Liver (tissue), 9 donors: ENCODE data around the gene RCOR1. TPM values are rescaled to one million over a fixed set of nuclear protein-coding genes. Genes with fewer than 3 reads are reported as not detected.

Source experiments
- DNase-seq: peaks from one replicate; pipeline ENCODE4 v3.0.0-alpha.2; 2017; ENCODE audit warnings: low spot score
- H3K27ac ChIP-seq, 2 donors: one replicate each; pipeline ENCODE4 v1.7.0; 2013; ENCODE audit warnings: inconsistent platforms in 2 of 2, low read length in 2 of 2, control low read depth in 1 of 2, low read depth in 1 of 2, mild to moderate bottlenecking in 1 of 2
- H3K27me3 ChIP-seq, 4 donors: one replicate each; pipeline versions ENCODE4 v1.6.1 to v1.7.0; 2013; ENCODE audit warnings: low read length in 3 of 4, inconsistent platforms in 1 of 4, mild to moderate bottlenecking in 1 of 4, moderate library complexity in 1 of 4; ENCODE audit not compliant: control insufficient read depth in 4 of 4, insufficient read depth in 4 of 4
- H3K36me3 ChIP-seq, 4 donors: one replicate each; pipeline versions ENCODE4 v1.6.1 to v1.7.0; 2013; ENCODE audit warnings: low read length in 3 of 4, mild to moderate bottlenecking in 3 of 4, low read depth in 1 of 4, moderate library complexity in 1 of 4; ENCODE audit not compliant: control insufficient read depth in 4 of 4, insufficient read depth in 3 of 4
- H3K4me1 ChIP-seq, 4 donors: one replicate each; pipeline versions ENCODE4 v1.6.1 to v1.7.0; 2013; ENCODE audit warnings: low read length in 3 of 4, mild to moderate bottlenecking in 3 of 4, moderate library complexity in 1 of 4; ENCODE audit not compliant: control insufficient read depth in 4 of 4, insufficient read depth in 4 of 4
- H3K4me3 ChIP-seq, 3 donors: one replicate each; pipeline versions ENCODE4 v1.6.1 to v1.7.0; 2013; ENCODE audit warnings: low read length in 3 of 3, control low read depth in 1 of 3, low read depth in 1 of 3, mild to moderate bottlenecking in 1 of 3
- H3K9ac ChIP-seq, 2 donors: one replicate each; pipeline ENCODE4 v1.7.0; 2013; ENCODE audit warnings: low read length in 2 of 2, mild to moderate bottlenecking in 2 of 2, moderate library complexity in 2 of 2, control low read depth in 1 of 2, low read depth in 1 of 2
- H3K9me3 ChIP-seq, 4 donors: one replicate each; pipeline versions ENCODE4 v1.6.1 to v1.7.0; 2013; ENCODE audit warnings: low read length in 3 of 4; ENCODE audit not compliant: control insufficient read depth in 4 of 4
- EGR1 ChIP-seq, 2 donors: IDR thresholded peaks; 2 replicates each; pipeline ENCODE4 v1.6.1; 2016 to 2018; ENCODE audit warnings: antibody characterized with exemption in 2 of 2, low read depth in 2 of 2
- FOXA1 ChIP-seq: IDR thresholded peaks from 2 replicates; pipeline ENCODE4 v1.6.1; 2016; ENCODE audit warnings: antibody characterized with exemption
- FOXA2 ChIP-seq: IDR thresholded peaks from 2 replicates; pipeline ENCODE4 v1.6.1; 2016; ENCODE audit warnings: antibody characterized with exemption
- GABPA ChIP-seq, 2 donors: IDR thresholded peaks in 1 of 2; conservative IDR thresholded peaks in 1 of 2; 2 replicates each; pipeline ENCODE4 v1.6.1; 2016; ENCODE audit warnings: antibody characterized with exemption in 2 of 2, mild to moderate bottlenecking in 1 of 2, moderate library complexity in 1 of 2
- HNF4A ChIP-seq, 2 donors: conservative IDR thresholded peaks; 2 replicates each; pipeline ENCODE4 v1.6.1; 2016; ENCODE audit warnings: antibody characterized with exemption in 2 of 2, mild to moderate bottlenecking in 2 of 2
- HNF4G ChIP-seq: IDR thresholded peaks from 2 replicates; pipeline ENCODE4 v1.6.1; 2016; ENCODE audit warnings: antibody characterized with exemption
- JUND ChIP-seq, 2 donors: IDR thresholded peaks; 2 replicates each; pipeline ENCODE4 v1.6.1; 2016; ENCODE audit warnings: antibody characterized with exemption in 2 of 2
- NR2F2 ChIP-seq: IDR thresholded peaks from 2 replicates; pipeline ENCODE4 v1.6.1; 2016; ENCODE audit warnings: antibody characterized with exemption
- RAD21 ChIP-seq, 2 donors: IDR thresholded peaks; 2 replicates each; pipeline ENCODE4 v1.6.1; 2016; ENCODE audit warnings: antibody characterized with exemption in 2 of 2, mild to moderate bottlenecking in 2 of 2
- RXRA ChIP-seq, 2 donors: IDR thresholded peaks; 2 replicates each; pipeline ENCODE4 v1.6.1; 2017 to 2018; ENCODE audit warnings: antibody characterized with exemption in 2 of 2, mild to moderate bottlenecking in 1 of 2
- SP1 ChIP-seq: IDR thresholded peaks from 2 replicates; pipeline ENCODE4 v1.6.1; 2018; ENCODE audit warnings: antibody characterized with exemption, mild to moderate bottlenecking
- TAF1 ChIP-seq: conservative IDR thresholded peaks from 2 replicates; pipeline ENCODE4 v1.6.1; 2016; ENCODE audit warnings: antibody characterized with exemption, mild to moderate bottlenecking
- YY1 ChIP-seq: IDR thresholded peaks from 2 replicates; pipeline ENCODE4 v1.6.1; 2016; ENCODE audit warnings: antibody characterized with exemption, mild to moderate bottlenecking
- WGBS: extraction: QIAGEN DNeasy Blood & Tissue Kit; methylation state at CpG from one replicate; pipeline ENCODE4 v1.1.7; 2013; 5-methylcytosine and 5-hydroxymethylcytosine counted together
- polyA plus RNA-seq, 2 donors: library from polyadenylated mRNA; stranded (reverse) in 1 of 2; unstranded in 1 of 2; fragments of 200-250 nt in 1 of 2; fragments of >200 nt in 1 of 2; fragmentation: Nextera tagmentation in 1 of 2; extraction: Ambion mirVana in 1 of 2; gene quantifications; one replicate each; pipeline versions ENCODE4 v1.2.1 to v1.2.3, GENCODE V29; 2013 to 2015
- total RNA-seq, 2 donors: library from RNA; depleted of rRNA; stranded (reverse); fragments of >200 nt; gene quantifications; one replicate each; pipeline ENCODE4 v1.2.3, GENCODE V29; 2014
- TF ChIP-seq, protein P1 (sequence below): IDR thresholded peaks from 2 replicates; pipeline ENCODE4 v1.6.1; 2016; ENCODE audit warnings: antibody characterized with exemption
- TF ChIP-seq, protein P2 (sequence below): IDR thresholded peaks from 2 replicates; pipeline ENCODE4 v1.6.1; 2016; ENCODE audit warnings: antibody characterized with exemption, mild to moderate bottlenecking
- TF ChIP-seq, protein P3 (sequence below): fragments of 150-350 bp; IDR thresholded peaks from 2 replicates; pipeline ENCODE4 v1.5.1; 2017; ENCODE audit warnings: improper control_type of control experiment, low read depth, low read length; ENCODE audit not compliant: missing input control
- TF ChIP-seq, protein P4 (sequence below): IDR thresholded peaks from 2 replicates; pipeline ENCODE4 v1.6.1; 2016; ENCODE audit warnings: antibody characterized with exemption
- TF ChIP-seq, protein P5 (sequence below): IDR thresholded peaks from 2 replicates; pipeline ENCODE4 v1.6.1; 2016; ENCODE audit warnings: antibody characterized with exemption
- donor health status: healthy.
- donor health status: healthy.
- donor health status: healthy.
- donor health status: healthy.
- donor health status: healthy.

Gene RCOR1
- total and polyA plus RNA-seq, 4 donors, result 4.2 to 17.0 (median 5.7) TPM

DNA sequence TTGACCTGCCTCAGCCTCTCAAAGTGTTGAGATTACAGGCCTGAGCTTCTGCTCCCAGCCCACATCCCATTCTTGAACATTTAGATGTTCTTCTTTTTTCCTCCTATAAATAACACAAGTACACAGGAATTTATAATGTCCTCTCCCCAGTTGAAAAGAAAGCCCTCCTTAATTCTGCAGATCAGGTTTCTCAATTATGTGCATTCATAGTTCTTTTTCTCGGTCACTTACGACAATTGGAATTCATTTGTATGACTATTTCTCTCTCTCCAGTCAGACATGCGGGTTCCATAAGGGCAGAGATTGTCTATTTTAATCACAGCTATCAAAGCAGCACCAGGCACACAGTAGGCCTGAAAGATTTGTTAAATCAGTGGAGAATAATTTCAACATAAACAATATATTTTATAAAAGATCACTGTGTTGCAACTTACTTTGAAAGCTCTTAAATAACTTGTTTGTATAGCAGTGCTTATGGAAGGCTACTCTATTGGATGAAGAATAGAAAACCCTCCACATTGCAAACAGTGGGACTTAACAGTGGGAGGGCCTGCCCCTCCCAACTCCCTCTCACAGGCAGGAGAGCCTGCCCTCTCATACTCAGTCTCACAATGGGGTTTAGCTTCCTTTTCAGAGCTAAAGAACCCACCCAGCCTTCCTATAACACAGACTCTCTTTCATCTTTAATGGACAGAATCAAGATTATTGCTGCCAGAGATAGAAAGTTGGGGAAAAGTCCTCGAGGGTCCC lies 100.7 kb downstream of the RCOR1 start:
- Histone ChIP-seq H3K9ac (no peak overlapping the region), H3K36me3 (no peaks in the 10 kb centered on the region), H3K9me3 (no peaks in the 10 kb centered on the region), H3K4me1 (peaks cover 0 to 25% (median 9%) of the 10 kb centered on the region in 4 donors), H3K27me3 (no peaks in the 10 kb centered on the region), H3K27ac (no peak overlapping the region), H3K4me3 (no peak overlapping the region)
- no peak for DNase-seq
- 91% methylated on average over 4 of the region's 4 CpGs for WGBS
- TF ChIP-seq, protein P1, sequence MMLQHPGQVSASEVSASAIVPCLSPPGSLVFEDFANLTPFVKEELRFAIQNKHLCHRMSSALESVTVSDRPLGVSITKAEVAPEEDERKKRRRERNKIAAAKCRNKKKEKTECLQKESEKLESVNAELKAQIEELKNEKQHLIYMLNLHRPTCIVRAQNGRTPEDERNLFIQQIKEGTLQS, result no peak

DNA sequence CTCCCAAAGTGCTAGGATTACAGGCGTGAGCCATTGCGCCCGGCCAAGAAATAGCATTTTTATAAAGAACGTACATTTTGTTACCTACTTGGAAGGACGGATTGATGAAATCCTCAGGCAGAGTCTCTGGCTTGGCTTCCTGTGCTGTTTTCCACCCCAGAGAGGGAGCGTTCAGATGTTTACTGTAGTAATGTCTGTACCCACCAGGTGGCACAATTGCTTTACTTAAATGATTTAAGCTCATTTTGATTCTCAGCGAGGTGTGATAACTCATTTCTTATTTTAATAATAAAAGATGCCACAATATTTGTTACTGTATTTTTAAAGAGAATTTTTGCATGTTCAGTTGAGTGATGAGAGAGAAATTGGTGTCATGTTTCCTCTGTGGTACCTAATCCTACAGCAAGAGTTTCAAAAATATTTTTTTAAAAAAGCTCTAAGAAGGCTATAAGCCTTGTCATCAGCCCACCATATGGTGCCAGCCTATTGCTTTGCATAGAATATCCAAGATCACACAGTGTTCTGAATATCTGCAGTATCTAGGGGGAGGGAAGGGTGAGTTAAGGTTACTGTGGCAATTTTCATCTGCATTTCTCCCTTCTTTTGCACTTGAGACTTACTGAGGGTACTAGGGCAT lies 102.2 kb downstream of the RCOR1 start:
- H3K4me3 ChIP-seq, result no peak overlapping the region
- H3K9me3 ChIP-seq, result no peaks in the 10 kb centered on the region
- no peaks in the 10 kb centered on the region for H3K36me3 ChIP-seq
- no peaks in the 10 kb centered on the region for H3K27me3 ChIP-seq
- DNase-seq, result peak; percentile 62
- TF ChIP-seq HNF4G, result no peak
- TF ChIP-seq RXRA (IDR thresholded peaks at IDR 0.05), result no peak
- TF ChIP-seq, protein P2, sequence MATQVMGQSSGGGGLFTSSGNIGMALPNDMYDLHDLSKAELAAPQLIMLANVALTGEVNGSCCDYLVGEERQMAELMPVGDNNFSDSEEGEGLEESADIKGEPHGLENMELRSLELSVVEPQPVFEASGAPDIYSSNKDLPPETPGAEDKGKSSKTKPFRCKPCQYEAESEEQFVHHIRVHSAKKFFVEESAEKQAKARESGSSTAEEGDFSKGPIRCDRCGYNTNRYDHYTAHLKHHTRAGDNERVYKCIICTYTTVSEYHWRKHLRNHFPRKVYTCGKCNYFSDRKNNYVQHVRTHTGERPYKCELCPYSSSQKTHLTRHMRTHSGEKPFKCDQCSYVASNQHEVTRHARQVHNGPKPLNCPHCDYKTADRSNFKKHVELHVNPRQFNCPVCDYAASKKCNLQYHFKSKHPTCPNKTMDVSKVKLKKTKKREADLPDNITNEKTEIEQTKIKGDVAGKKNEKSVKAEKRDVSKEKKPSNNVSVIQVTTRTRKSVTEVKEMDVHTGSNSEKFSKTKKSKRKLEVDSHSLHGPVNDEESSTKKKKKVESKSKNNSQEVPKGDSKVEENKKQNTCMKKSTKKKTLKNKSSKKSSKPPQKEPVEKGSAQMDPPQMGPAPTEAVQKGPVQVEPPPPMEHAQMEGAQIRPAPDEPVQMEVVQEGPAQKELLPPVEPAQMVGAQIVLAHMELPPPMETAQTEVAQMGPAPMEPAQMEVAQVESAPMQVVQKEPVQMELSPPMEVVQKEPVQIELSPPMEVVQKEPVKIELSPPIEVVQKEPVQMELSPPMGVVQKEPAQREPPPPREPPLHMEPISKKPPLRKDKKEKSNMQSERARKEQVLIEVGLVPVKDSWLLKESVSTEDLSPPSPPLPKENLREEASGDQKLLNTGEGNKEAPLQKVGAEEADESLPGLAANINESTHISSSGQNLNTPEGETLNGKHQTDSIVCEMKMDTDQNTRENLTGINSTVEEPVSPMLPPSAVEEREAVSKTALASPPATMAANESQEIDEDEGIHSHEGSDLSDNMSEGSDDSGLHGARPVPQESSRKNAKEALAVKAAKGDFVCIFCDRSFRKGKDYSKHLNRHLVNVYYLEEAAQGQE, result no peak
- peak; percentile 27 for TF ChIP-seq FOXA2
- TF ChIP-seq FOXA1, result no peak
- TF ChIP-seq NR2F2, result no peak
- TF ChIP-seq, protein P3, sequence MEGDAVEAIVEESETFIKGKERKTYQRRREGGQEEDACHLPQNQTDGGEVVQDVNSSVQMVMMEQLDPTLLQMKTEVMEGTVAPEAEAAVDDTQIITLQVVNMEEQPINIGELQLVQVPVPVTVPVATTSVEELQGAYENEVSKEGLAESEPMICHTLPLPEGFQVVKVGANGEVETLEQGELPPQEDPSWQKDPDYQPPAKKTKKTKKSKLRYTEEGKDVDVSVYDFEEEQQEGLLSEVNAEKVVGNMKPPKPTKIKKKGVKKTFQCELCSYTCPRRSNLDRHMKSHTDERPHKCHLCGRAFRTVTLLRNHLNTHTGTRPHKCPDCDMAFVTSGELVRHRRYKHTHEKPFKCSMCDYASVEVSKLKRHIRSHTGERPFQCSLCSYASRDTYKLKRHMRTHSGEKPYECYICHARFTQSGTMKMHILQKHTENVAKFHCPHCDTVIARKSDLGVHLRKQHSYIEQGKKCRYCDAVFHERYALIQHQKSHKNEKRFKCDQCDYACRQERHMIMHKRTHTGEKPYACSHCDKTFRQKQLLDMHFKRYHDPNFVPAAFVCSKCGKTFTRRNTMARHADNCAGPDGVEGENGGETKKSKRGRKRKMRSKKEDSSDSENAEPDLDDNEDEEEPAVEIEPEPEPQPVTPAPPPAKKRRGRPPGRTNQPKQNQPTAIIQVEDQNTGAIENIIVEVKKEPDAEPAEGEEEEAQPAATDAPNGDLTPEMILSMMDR, result peak; percentile 74
- TF ChIP-seq, protein P1, result no peak
- TF ChIP-seq TAF1, result no peak
- TF ChIP-seq RAD21 (IDR thresholded peaks at IDR 0.05), result peak; percentile 87 to 89
- TF ChIP-seq, protein P4, sequence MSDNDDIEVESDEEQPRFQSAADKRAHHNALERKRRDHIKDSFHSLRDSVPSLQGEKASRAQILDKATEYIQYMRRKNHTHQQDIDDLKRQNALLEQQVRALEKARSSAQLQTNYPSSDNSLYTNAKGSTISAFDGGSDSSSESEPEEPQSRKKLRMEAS, result no peak
- TF ChIP-seq YY1, result no peak
- no peak for TF ChIP-seq JUND (IDR thresholded peaks at IDR 0.05)
- TF ChIP-seq HNF4A (conservative IDR thresholded peaks at IDR 0.05), result peak in 1 of 2 donors; percentile 29
- TF ChIP-seq, protein P5, sequence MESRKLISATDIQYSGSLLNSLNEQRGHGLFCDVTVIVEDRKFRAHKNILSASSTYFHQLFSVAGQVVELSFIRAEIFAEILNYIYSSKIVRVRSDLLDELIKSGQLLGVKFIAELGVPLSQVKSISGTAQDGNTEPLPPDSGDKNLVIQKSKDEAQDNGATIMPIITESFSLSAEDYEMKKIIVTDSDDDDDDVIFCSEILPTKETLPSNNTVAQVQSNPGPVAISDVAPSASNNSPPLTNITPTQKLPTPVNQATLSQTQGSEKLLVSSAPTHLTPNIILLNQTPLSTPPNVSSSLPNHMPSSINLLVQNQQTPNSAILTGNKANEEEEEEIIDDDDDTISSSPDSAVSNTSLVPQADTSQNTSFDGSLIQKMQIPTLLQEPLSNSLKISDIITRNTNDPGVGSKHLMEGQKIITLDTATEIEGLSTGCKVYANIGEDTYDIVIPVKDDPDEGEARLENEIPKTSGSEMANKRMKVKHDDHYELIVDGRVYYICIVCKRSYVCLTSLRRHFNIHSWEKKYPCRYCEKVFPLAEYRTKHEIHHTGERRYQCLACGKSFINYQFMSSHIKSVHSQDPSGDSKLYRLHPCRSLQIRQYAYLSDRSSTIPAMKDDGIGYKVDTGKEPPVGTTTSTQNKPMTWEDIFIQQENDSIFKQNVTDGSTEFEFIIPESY, result no peak
- no peak for TF ChIP-seq EGR1 (IDR thresholded peaks at IDR 0.05; ENCODE audit: low read depth in 2 of 2)
- TF ChIP-seq GABPA (IDR thresholded peaks at IDR 0.05 in 1 of 2, conservative IDR thresholded peaks at IDR 0.05 in 1 of 2), result no peak
- TF ChIP-seq SP1, result no peak
- no peak overlapping the region for H3K27ac ChIP-seq
- H3K9ac ChIP-seq, result no peak overlapping the region
- 12% methylated on average over 7 of the region's 7 CpGs for WGBS
- H3K4me1 ChIP-seq, result peaks cover 0 to 25% (median 9%) of the 10 kb centered on the region in 4 donors
